Thyroid gland (tissue), 4 donors: ENCODE measurements around the gene FBLN7.

Experiments
- POLR2A ChIP-seq, 2 donors: fragments of 450-650 bp; IDR thresholded peaks; one replicate each; pipeline ENCODE4 v1.6.1; 2017; ENCODE audit warnings: antibody characterized with exemption in 2 of 2, mild to moderate bottlenecking in 2 of 2, moderate library complexity in 1 of 2
- TF ChIP-seq, protein P1 (sequence below), 6 experiments: fragments of 200-600 bp in 3 of 6; fragments of 450-650 bp in 3 of 6; sonication (generic) in 3 of 6; IDR thresholded peaks; one replicate each; pipeline ENCODE4 v1.5.1; 2016 to 2019; ENCODE audit warnings: antibody characterized with exemption in 6 of 6, mild to moderate bottlenecking in 2 of 6, inconsistent platforms in 1 of 6, moderate library complexity in 1 of 6

GRCh38 chr2:112220831-112221230 lies 82.6 kb downstream of the FBLN7 start:
- TF ChIP-seq, protein P1, sequence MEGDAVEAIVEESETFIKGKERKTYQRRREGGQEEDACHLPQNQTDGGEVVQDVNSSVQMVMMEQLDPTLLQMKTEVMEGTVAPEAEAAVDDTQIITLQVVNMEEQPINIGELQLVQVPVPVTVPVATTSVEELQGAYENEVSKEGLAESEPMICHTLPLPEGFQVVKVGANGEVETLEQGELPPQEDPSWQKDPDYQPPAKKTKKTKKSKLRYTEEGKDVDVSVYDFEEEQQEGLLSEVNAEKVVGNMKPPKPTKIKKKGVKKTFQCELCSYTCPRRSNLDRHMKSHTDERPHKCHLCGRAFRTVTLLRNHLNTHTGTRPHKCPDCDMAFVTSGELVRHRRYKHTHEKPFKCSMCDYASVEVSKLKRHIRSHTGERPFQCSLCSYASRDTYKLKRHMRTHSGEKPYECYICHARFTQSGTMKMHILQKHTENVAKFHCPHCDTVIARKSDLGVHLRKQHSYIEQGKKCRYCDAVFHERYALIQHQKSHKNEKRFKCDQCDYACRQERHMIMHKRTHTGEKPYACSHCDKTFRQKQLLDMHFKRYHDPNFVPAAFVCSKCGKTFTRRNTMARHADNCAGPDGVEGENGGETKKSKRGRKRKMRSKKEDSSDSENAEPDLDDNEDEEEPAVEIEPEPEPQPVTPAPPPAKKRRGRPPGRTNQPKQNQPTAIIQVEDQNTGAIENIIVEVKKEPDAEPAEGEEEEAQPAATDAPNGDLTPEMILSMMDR (IDR thresholded peaks at IDR 0.05) = no peak
- TF ChIP-seq POLR2A (IDR thresholded peaks at IDR 0.05) = no peak
